Stimulated activated CD4-positive, alpha-beta T cell treated with anti-CD3 and anti-CD28 coated beads, TNF-alpha, amount 100 ng/mL, for 24 hours (primary cell): ENCODE data around the gene INPP4A.

Source experiments
- DNase-seq, 3 experiments: peaks; one replicate each; pipeline ENCODE4 v3.0.0-alpha.2; 2020; ENCODE audit warnings: low read depth in 3 of 3

The INPP4A gene

GRCh38 chr2:98476192-98476868 is 31.7 kb downstream of the INPP4A start:
- DNase-seq, result no peak

- no peak for DNase-seq
Observed at GRCh38 chr2:98477036-98477435, 32.4 kb downstream of the INPP4A start.

- no peak for DNase-seq
Observed at GRCh38 chr2:98477506-98477905, 32.8 kb downstream of the INPP4A start.

GRCh38 chr2:98478088-98478551 is 33.5 kb downstream of the INPP4A start:
- DNase-seq, result no peak

- no peak for DNase-seq
Observed at GRCh38 chr2:98478907-98479306, 34.2 kb downstream of the INPP4A start.

- DNase-seq, result no peak
Observed at GRCh38 chr2:98479371-98479770, 34.7 kb downstream of the INPP4A start.

GRCh38 chr2:98479959-98480524 is 35.4 kb downstream of the INPP4A start:
- DNase-seq, result peak in 1 of 3 experiments; percentile 47

GRCh38 chr2:98480598-98480997 is 35.9 kb downstream of the INPP4A start:
- DNase-seq, result no peak

- DNase-seq, result no peak
Observed at GRCh38 chr2:98482362-98482761, 37.7 kb downstream of the INPP4A start.

GRCh38 chr2:98483257-98483861 is 38.7 kb downstream of the INPP4A start:
- DNase-seq, result no peak

GRCh38 chr2:98484121-98484557 is 39.5 kb downstream of the INPP4A start:
- no peak for DNase-seq

- no peak for DNase-seq
Observed at GRCh38 chr2:98484652-98485452, 40.2 kb downstream of the INPP4A start.

- DNase-seq, result no peak
Observed at GRCh38 chr2:98485453-98485755, 40.7 kb downstream of the INPP4A start.

- DNase-seq, result no peak
Observed at GRCh38 chr2:98486374-98486981, 41.8 kb downstream of the INPP4A start.

- DNase-seq, result no peak
Observed at GRCh38 chr2:98487101-98487805, 42.6 kb downstream of the INPP4A start.

- DNase-seq, result peak in 1 of 3 experiments; percentile 29
Observed at GRCh38 chr2:98487806-98488189, 43.1 kb downstream of the INPP4A start.

GRCh38 chr2:98488252-98488651 is 43.6 kb downstream of the INPP4A start:
- no peak for DNase-seq

- DNase-seq, result no peak
Observed at GRCh38 chr2:98489486-98489885, 44.8 kb downstream of the INPP4A start.

- DNase-seq, result no peak
Observed at GRCh38 chr2:98489971-98490962, 45.6 kb downstream of the INPP4A start.

- no peak for DNase-seq
Observed at GRCh38 chr2:98492441-98492840, 47.8 kb downstream of the INPP4A start.
